DOHH2 (cell line): ENCODE measurements around the gene SELP.

ENCODE experiments used
- H3F3A ChIP-seq: fragments of 200-600 bp; sonication (generic), shearing (Covaris generic); 2 replicates; pipeline ENCODE4 v1.6.0; 2016; ENCODE audit warnings: antibody characterized with exemption, mild to moderate bottlenecking; ENCODE audit not compliant: control insufficient read depth, insufficient read depth
- H3K27ac ChIP-seq: fragments of 200-600 bp; sonication (generic); 2 replicates; pipeline ENCODE4 v1.5.1; 2014; ENCODE audit warnings: low read depth, mild to moderate bottlenecking, low read length, moderate library complexity
- H3K27me3 ChIP-seq: fragments of 200-600 bp; sonication (generic); 2 replicates; pipeline ENCODE4 v1.6.1; 2014; ENCODE audit warnings: mild to moderate bottlenecking, low read length, mixed read lengths; ENCODE audit not compliant: control insufficient read depth
- H3K36me3 ChIP-seq: fragments of 200-600 bp; sonication (generic); 2 replicates; pipeline ENCODE4 v1.6.1; 2014; ENCODE audit warnings: mild to moderate bottlenecking, low read length, moderate library complexity, mixed read lengths; ENCODE audit not compliant: control insufficient read depth
- H3K4me1 ChIP-seq: fragments of 200-600 bp; sonication (generic); 2 replicates; pipeline ENCODE4 v1.6.1; 2014; ENCODE audit warnings: mild to moderate bottlenecking, low read length, mixed read lengths; ENCODE audit not compliant: control insufficient read depth
- H3K4me2 ChIP-seq: fragments of 200-600 bp; sonication (generic); 2 replicates; pipeline ENCODE4 v1.6.0; 2014; ENCODE audit warnings: mild to moderate bottlenecking, low read length, moderate library complexity
- H3K4me3 ChIP-seq: fragments of 200-600 bp; sonication (generic); 2 replicates; pipeline ENCODE4 v1.5.1; 2014; ENCODE audit warnings: mild to moderate bottlenecking, low read length, mixed read lengths
- H3K79me2 ChIP-seq: fragments of 200-600 bp; sonication (generic); 2 replicates; pipeline ENCODE4 v1.6.1; 2014; ENCODE audit warnings: mild to moderate bottlenecking, low read length, mixed read lengths; ENCODE audit not compliant: control insufficient read depth
- H3K9me2 ChIP-seq: fragments of 200-600 bp; sonication (generic); replicated peaks from 2 replicates; pipeline ENCODE4 v1.6.1; 2014; ENCODE audit warnings: mild to moderate bottlenecking, low read length, mixed read lengths; ENCODE audit not compliant: control insufficient read depth
- H3K9me3 ChIP-seq: fragments of 200-600 bp; sonication (generic); 2 replicates; pipeline ENCODE4 v1.6.1; 2014; ENCODE audit warnings: antibody characterized with exemption, low read length, mixed read lengths; ENCODE audit not compliant: control insufficient read depth, insufficient read depth
- H4K20me1 ChIP-seq: fragments of 200-600 bp; sonication (generic); 2 replicates; pipeline ENCODE4 v1.6.0; 2014; ENCODE audit warnings: low read depth, mild to moderate bottlenecking, antibody characterized with exemption, low read length, moderate library complexity; ENCODE audit not compliant: control insufficient read depth, insufficient read depth
- EZH2phosphoT487 ChIP-seq: fragments of 200-600 bp; sonication (generic); IDR thresholded peaks from 2 replicates; pipeline ENCODE4 v1.6.1; 2017; ENCODE audit warnings: borderline replicate concordance, mild to moderate bottlenecking, antibody characterized with exemption, low read length, moderate library complexity, mixed read lengths
- TF ChIP-seq, protein P1 (sequence below): fragments of 200-600 bp; sonication (generic); IDR thresholded peaks from one replicate; pipeline ENCODE4 v1.5.1; 2014; ENCODE audit warnings: antibody characterized with exemption, mild to moderate bottlenecking, low read depth, low read length; ENCODE audit not compliant: poor library complexity, severe bottlenecking

The SELP gene

DNA sequence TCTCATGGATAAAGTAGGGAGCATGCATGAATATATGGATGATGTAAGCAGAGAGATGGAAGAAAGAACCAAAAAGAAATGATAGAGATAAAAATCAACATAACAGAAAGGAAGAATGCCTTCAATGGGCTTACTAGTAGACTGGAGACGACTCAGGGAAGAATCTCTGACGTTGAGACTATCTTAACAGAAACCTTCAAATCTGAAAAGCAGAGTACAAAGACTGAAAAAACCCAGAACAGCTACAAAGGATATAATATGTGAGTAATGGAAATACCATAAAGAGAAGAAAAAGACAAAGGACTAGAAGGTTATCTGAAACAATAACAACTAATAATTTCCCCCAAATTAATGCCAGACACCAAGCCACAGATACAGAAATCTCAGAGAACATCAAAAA lies 18.3 kb upstream of the SELP start:
- no peaks in the 10 kb centered on the region for H3K79me2 ChIP-seq
- no peak overlapping the region for H3K4me3 ChIP-seq
- TF ChIP-seq EZH2phosphoT487 = no peak
- TF ChIP-seq, protein P1, sequence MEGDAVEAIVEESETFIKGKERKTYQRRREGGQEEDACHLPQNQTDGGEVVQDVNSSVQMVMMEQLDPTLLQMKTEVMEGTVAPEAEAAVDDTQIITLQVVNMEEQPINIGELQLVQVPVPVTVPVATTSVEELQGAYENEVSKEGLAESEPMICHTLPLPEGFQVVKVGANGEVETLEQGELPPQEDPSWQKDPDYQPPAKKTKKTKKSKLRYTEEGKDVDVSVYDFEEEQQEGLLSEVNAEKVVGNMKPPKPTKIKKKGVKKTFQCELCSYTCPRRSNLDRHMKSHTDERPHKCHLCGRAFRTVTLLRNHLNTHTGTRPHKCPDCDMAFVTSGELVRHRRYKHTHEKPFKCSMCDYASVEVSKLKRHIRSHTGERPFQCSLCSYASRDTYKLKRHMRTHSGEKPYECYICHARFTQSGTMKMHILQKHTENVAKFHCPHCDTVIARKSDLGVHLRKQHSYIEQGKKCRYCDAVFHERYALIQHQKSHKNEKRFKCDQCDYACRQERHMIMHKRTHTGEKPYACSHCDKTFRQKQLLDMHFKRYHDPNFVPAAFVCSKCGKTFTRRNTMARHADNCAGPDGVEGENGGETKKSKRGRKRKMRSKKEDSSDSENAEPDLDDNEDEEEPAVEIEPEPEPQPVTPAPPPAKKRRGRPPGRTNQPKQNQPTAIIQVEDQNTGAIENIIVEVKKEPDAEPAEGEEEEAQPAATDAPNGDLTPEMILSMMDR = no peak
- H3K4me1 ChIP-seq = no peaks in the 10 kb centered on the region
- no peaks in the 10 kb centered on the region for H3K9me3 ChIP-seq
- no peaks in the 10 kb centered on the region for H3F3A ChIP-seq
- no peaks in the 10 kb centered on the region for H3K36me3 ChIP-seq
- H3K9me2 ChIP-seq = no peaks in the 10 kb centered on the region
- no peak overlapping the region for H3K27ac ChIP-seq
- H3K27me3 ChIP-seq = no peaks in the 10 kb centered on the region
- H4K20me1 ChIP-seq = no peaks in the 10 kb centered on the region
- no peak overlapping the region for H3K4me2 ChIP-seq

DNA sequence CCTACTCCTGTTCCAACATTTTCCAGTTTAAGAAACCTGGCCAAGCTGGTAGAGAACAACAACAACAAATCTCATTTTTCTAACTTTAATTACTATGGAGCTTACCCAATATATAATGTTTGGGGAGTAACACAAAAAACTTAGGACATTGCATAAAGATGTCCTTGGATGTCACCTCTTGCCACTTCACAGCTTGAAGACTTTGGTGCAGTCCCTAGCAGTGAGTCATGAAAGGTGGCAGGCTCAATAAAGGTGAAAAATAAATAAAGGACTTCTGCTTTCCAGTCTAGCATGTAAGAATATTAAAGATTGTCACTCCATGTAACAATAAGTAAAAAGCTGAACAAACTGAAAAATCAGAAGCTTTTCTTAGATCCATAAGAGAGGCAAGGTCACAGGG lies 17.6 kb upstream of the SELP start:
- no peaks in the 10 kb centered on the region for H3K36me3 ChIP-seq
- H3K4me3 ChIP-seq = no peak overlapping the region
- H3K27ac ChIP-seq = no peak overlapping the region
- H3K4me1 ChIP-seq = no peaks in the 10 kb centered on the region
- H3F3A ChIP-seq = no peaks in the 10 kb centered on the region
- H3K9me2 ChIP-seq = no peaks in the 10 kb centered on the region
- no peak overlapping the region for H3K4me2 ChIP-seq
- no peaks in the 10 kb centered on the region for H3K9me3 ChIP-seq
- H3K79me2 ChIP-seq = no peaks in the 10 kb centered on the region
- H3K27me3 ChIP-seq = no peaks in the 10 kb centered on the region
- no peaks in the 10 kb centered on the region for H4K20me1 ChIP-seq
- TF ChIP-seq, protein P1 = no peak
- no peak for TF ChIP-seq EZH2phosphoT487

DNA sequence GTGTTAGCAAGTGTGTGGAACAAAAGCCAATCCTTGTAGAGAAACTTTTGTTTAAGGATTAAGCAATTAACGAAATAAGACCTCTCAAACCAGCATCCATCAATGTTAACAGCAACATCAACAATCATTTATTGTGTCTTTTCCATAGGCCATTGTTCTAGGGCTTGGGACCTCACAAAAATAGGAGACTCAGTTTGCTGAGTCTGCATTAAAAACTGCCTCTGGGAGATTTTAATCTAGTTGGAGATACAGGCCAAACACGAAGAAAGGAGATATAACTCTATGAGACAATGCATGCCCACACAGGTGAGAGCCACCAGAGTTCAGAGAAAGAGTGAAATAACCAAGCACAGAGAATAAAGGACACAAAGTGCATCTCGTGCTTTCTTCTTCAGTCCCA lies 14.4 kb upstream of the SELP start:
- H3K36me3 ChIP-seq = no peaks in the 10 kb centered on the region
- no peaks in the 10 kb centered on the region for H3K79me2 ChIP-seq
- no peaks in the 10 kb centered on the region for H3F3A ChIP-seq
- no peaks in the 10 kb centered on the region for H3K9me2 ChIP-seq
- H4K20me1 ChIP-seq = no peaks in the 10 kb centered on the region
- H3K9me3 ChIP-seq = no peaks in the 10 kb centered on the region
- no peak overlapping the region for H3K27ac ChIP-seq
- no peak for TF ChIP-seq EZH2phosphoT487
- TF ChIP-seq, protein P1 = no peak
- no peaks in the 10 kb centered on the region for H3K27me3 ChIP-seq
- no peak overlapping the region for H3K4me2 ChIP-seq
- peaks cover 12% of the 10 kb centered on the region for H3K4me1 ChIP-seq
- H3K4me3 ChIP-seq = no peak overlapping the region

DNA sequence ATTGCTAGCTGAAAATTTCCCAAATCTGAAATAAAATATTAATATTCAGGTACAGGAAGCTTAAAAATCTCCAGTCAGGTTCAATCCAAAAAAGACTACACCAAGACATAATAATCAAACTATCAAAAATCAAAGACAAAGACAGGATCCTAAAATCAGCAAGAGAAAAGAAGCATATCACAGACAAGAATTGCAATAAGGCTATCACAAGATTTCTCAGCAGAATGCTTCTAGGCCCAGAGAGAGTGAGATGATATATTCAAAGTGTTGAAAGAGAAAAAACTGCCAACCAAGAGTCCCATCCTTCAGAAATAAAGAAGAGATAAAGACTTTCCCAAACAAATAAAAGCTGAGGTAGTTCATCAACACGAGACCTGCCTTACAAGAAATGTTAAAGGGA lies 5.0 kb upstream of the SELP start:
- H3F3A ChIP-seq = no peaks in the 10 kb centered on the region
- H3K9me2 ChIP-seq = no peaks in the 10 kb centered on the region
- H3K36me3 ChIP-seq = no peaks in the 10 kb centered on the region
- H3K27ac ChIP-seq = no peak overlapping the region
- H3K4me2 ChIP-seq = no peak overlapping the region
- 0 out of 2 replicates have a peak, but pooled peaks cover 3% of the 10 kb centered on the region for H3K4me1 ChIP-seq
- no peak for TF ChIP-seq EZH2phosphoT487
- TF ChIP-seq, protein P1 = no peak
- no peaks in the 10 kb centered on the region for H3K27me3 ChIP-seq
- no peak overlapping the region for H3K4me3 ChIP-seq
- H3K9me3 ChIP-seq = peaks cover 13% of the 10 kb centered on the region
- no peaks in the 10 kb centered on the region for H3K79me2 ChIP-seq
- H4K20me1 ChIP-seq = no peaks in the 10 kb centered on the region
